ENCODE measurements around the gene HCFC1.

Gene HCFC1

DNA sequence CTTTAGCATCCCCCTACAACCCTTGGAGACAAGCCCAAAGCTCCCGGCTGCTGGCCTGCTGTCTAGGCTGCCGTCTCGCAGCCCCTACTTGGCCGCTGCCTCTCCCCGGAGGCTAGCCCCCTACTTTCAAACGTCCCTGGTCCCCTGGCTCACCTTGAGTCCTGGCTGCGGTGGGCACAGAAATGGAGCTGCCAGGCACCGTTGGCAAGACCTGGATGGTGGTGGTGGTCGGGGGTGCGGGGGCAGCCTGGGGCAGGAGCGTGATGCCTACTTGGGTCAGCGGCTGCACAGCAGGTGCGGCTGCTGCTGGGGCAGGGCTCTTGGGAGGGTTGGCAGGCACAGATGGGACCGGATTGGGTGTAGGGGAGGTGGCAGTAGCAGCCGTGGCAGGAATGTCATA lies 12.0 kb downstream of the HCFC1 start:
- FAIRE-seq: no peak
- DNase-seq (ENCODE audit: low spot score): no peak

DNA sequence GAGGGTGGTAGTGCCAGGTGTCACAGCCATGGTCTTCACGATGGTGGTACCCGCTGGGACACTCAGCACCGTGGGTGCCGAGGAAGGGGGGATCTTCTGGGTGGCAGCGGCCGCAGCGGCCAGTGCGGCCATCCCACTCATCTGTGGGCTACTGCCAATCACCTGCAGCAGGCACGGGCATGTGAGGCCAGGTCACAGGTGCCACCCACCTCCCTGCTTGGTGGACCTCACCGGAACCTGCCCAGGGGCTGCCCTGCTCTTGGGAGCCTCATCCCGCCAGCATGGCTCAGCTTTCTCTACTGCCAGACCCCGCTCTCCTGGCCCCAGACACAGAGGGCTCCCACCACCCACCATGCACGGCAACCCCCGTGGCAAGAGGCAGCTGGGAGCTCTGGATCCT lies 13.0 kb downstream of the HCFC1 start:
- FAIRE-seq: no peak
- DNase-seq (ENCODE audit: low spot score): no peak

DNA sequence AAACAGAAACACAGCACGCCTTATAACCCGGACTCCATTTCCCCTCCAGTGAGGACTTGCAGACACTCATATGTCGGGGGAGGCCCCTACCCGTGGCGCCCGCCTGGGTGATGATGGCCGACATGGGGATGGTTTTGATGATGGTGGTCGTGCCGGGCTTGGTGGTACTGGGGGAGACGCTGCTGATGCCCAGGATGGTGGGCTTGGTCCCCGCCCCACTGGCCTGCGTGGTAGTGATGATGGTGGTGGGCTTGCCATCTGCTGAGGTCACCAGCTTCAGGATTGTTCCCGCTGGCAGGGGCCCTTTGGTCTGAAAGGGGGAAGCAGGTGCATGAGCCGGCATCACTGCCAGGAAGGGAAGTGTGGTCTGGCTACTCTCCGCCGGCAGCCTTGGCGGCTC lies 14.4 kb downstream of the HCFC1 start:
- no peak for DNase-seq (ENCODE audit: low spot score)
- no peak for FAIRE-seq

DNA sequence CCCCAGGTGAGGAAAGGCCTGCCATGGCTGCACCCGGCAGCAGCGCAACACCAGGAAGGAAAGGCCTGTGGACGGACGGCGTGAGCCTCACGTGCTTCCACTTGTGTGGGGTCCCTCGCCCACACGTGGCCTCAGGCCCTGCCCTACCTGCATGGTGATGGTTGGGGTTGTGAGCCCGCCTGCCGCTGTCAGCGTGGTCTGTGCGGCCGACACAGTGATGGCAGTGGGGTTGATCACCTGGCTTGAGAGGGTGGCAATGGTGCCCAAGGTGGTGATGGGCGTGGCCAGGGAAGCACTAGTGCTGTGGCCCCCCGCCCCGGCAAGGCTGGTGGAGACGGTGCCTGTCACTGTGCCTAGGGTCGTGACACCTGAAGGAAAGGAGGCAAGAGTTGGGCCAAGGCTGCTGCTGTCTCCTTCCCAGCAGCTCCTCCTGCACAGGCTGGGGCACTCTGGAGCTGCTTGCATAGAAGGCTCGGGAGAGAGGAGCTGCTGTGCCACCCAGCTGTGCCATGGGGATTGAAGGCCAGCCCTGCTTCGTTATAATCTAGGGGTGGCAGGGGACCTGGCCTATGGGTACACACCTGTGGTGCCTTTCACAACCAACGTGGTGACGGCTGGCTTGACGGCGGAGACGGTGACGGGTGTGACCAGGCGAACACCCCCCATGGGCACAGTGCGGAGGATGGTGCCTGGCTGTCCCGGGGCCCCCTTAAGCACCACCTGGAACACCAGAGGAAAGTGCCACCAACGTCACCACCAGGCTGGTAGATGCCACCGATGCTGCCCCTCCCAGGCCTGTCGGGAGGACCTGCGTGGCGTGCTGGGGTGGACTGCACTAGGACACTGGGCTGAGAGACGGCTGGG lies 15.3 kb downstream of the HCFC1 start:
- no peak for FAIRE-seq

DNA sequence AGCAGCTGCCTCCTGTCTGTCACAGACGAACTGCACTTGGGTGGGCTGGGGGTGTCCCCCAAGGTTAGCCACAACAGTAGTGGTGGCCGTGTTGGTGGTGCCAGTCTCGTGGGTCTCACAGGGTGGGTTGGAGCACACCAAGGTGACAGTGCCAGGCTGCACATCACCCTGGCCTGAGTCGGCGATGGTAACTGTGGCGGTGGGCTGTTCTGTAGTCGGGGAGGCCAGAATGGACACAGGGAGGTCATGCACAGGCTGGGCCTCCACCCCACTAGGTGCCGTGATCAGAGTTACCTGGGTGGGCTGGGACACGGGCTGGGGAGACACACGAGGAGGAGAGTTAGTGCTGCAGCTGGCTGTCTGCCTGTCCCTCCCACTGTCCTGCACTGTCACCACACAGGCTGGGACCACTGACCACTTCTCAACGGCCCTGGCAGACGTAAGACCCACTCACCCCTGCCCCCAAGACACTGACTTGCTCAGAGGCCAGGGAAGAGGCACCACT lies 16.3 kb downstream of the HCFC1 start:
- FAIRE-seq: no peak

More for the DNA sequence above, 15.3 kb downstream of the HCFC1 start:
- no peak for DNase-seq (ENCODE audit: low spot score)

DNA sequence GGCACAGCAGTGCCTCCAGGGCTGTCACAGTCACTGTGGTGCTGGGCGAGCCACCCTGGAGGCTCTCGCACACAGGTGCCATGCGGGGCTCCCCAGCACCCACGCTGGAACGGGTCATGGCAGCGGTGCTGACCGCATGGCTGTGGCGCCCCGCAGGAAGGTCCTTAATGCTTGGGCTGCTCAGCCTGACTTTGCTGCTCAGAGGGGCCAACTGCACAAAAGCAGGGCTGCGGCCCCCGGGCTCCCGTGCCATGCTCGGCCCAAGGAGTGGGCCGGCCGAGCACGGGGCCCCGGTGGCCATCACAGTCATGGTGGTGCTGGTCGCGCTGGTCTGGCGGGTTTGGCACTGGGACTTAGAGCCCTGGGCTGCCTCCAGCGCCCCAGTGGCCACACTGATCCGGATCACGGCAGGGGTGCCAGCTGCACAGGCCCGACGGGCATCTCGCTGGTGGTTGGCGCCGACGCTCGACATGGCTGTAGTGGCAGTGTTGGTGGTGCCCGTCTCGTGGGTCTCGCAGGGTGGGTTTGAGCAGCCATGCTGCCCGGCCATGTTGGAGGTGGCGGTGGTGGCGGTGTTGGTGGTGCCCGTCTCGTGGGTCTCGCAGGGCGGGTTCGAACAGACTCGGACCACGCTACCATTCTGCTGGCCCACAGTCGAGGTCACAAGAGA lies 16.9 kb downstream of the HCFC1 start:
- no peak for FAIRE-seq
- DNase-seq (ENCODE audit: low spot score): no peak

More for the DNA sequence above, 16.3 kb downstream of the HCFC1 start:
- DNase-seq (ENCODE audit: low spot score): no peak

DNA sequence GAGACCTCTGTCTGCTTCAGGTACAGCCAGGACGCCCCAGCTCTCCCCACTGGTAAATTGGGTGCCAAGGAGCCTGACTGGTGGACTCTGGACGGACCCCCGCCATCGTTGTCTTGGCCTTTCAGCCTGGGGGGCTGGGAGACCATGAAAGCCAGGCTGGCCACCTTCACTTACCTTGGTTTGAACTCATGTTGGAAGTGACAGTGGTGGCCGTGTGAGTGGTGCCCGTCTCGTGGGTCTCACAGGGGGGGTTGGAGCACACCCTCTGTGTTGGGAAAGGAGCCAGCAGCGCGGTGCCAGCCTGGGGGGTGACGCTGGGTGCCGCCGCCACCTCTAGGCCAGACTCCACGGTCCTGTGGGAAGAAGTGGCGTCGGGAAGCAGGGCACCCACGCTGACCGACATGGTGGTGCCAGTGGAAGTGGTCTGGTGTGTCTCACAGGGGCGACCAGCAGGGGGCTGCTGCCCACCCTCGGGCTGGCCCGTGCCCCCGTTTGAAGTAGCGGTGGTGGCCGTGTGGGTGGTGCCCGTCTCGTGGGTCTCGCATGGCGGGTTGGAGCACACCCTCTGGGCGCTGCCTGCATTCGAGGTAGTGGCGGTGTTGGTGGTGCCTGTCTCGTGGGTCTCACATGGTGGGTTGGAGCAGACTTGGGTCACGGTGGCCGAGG lies 17.6 kb downstream of the HCFC1 start:
- DNase-seq (ENCODE audit: low spot score): no peak
- FAIRE-seq: no peak

DNA sequence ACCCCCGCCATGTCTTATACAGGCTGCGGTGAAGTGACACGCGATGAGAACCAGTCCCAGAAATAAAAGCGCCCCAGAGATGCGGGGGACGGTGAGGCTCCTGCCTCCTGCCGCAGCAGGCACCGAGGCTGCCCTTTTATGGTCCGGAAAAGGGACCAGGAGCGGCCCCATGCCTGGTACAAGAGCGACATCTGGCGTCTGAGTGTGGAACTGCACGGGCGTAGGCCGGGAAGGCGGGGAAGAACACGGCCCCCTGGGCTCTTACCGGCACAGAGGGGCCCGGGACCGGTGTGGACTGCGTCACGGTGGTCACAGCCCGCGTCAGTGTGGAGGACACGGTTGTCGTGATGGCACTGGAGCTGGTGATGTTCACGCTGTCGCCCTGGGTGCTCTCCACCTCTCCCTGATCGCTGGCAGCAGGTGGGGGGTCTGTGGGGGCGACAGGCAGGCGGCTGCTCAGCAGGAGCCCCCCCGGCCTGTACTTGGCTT lies 18.2 kb downstream of the HCFC1 start:
- DNase-seq (ENCODE audit: low spot score) (peak; percentile 72), FAIRE-seq (no peak)

DNA sequence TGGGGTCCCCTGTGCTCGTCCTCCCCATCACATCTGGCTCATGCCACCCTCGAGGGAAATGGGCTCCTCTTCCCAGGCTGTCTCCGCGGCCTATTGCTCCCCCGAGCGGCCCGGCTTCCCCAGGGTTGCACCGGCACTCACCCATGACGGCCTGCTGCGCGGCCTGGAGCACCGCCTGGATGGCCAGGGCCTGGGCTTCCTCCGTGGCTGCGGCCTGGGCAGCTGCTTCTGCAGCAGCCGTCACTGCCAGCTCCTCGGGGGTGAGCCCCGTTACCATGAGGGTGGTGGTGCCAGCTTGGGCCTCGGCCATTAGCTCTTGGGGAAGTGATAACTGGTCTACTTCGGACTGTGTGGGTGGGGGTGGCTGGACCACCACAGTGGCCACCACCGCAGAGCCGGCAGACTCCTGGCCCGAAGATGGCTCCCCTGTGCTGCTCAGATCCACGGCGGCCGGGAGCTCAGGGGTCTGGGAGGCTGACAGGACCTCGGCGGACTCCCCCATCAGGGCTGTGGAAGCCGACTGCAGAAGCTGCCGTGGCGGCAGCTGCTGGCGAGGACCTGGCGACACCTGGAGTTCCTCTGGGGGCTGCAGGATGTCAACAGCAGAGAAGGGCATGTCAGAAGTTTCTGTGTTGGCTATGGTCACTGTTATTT lies 19.1 kb downstream of the HCFC1 start:
- DNase-seq (ENCODE audit: low spot score): no peak
- no peak for FAIRE-seq

DNA sequence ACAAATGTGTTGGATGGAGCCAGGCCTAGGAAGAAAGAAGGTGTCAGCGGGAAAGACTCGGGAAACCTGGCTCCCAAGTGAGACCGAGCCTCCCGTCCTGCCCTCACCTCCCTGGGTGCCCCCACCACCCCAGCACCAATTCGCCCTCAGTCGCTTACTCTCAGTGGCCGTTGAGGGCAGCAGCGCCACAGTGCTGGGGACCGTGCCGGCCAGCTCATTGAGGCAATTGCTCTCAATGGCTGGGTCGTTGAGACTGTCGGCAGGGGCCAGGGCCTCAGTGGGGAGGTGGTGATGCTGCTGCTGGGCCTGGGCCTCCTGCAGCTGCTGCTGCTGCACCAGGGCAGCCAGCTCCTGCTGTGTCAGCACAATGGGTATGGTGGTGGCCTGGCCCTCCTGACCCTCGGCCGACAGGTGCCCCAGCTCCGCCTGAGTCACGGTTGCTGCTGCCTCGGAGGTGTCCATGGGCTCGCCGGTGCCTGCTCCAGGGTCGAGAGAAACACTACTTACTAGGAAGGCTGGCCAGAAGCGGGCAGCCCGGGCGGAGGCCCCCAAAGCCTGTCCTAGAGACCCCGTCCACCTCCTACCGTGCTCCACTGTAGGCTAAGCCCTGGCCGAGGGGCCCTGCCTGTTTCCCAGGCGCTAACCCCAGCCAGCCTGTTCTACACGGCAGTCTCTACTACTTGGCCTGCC lies 19.8 kb downstream of the HCFC1 start:
- DNase-seq (ENCODE audit: low spot score) (no peak), FAIRE-seq (no peak)

DNA sequence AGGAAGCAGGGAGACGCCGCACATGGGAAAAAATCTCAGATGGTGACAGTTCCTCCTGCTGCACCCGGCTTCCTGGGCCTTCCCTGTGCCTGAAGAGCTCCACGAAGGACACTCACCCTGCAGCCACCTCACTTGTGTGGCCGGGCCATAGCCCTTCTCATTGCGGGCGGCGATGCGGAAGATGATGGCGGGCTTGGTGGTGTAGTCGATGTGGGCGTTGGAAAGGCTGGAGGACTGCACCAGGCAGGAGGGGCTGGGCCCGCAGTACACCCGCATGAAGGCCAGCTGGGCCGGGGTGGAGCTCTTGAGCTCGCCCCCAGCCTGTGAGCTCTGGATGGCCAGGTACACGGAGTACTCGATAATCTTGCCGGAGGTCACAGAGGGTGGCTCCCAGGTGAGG lies 21.5 kb downstream of the HCFC1 start:
- no peak for DNase-seq (ENCODE audit: low spot score)
- no peak for FAIRE-seq

DNA sequence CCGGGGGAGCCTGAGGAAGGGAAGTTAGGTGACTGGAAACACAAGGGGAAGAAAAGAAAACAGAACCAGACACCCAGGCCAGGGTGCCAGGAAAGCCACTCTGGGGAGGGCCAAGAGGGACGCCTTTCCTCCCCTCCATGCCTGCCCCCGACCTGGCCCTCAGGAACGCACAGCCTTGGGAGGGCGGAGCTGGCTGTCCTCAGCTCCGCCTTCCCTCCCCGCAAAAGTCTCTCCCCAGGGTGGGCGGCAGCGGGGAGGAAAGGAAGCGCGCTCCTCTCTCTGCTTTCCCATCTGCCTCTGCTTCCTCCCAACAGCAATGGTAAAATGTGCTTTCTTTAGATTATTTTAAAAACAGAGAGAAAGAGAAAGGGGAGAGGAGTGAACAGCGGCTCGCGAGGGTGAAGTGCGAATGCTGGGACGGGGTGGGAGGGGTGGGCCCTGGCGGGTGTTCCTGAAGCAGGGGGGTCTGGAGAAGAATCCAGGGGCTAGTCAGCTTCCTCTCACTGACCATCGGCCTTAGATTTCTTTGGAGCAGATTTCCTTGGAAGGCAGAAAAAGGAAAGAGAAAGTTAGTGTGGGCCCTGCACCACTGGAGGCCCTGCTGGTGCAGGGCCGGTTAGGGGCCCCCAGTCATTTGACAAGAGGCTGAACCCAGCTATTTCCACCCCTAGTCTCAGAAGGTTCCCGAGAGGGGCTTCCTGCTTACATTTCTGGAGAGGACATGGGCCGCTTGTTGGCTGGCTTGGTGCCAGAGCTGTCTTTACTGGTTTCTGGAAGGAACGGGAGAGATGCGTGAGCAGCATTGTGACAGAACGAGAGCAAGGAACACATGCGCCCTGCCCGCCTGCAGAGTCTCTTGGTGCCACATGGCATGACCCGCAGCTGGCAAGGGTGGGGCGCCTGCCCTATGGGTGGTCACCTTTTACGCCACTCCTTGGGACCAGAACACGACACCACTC lies 22.5 kb downstream of the HCFC1 start:
- FAIRE-seq: no peak
- no peak for DNase-seq (ENCODE audit: low spot score)

DNA sequence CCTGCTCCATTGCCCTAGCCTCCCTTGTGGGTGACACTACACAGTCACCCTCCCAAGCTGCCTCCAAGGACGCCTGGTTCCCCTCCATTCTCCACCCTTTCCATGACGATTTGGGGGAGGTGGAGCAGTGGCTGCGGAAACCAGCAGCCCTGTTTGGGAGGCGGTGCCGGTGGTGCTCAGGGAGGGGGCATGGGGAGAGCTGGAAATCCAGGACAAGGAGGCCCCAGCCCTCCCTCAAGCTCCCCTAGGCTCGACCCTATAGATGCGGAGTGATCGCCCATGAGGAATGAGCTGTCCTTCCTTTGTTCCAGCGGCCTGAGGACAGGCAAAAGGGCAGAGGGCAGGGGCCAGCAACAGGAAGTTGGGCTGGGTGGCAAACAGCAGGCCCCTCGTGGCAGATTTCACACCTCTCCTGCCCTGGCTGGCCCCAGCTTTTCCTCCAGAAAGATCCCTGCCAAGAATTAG lies 23.6 kb downstream of the HCFC1 start:
- DNase-seq (ENCODE audit: low spot score) (no peak), FAIRE-seq (no peak)

DNA sequence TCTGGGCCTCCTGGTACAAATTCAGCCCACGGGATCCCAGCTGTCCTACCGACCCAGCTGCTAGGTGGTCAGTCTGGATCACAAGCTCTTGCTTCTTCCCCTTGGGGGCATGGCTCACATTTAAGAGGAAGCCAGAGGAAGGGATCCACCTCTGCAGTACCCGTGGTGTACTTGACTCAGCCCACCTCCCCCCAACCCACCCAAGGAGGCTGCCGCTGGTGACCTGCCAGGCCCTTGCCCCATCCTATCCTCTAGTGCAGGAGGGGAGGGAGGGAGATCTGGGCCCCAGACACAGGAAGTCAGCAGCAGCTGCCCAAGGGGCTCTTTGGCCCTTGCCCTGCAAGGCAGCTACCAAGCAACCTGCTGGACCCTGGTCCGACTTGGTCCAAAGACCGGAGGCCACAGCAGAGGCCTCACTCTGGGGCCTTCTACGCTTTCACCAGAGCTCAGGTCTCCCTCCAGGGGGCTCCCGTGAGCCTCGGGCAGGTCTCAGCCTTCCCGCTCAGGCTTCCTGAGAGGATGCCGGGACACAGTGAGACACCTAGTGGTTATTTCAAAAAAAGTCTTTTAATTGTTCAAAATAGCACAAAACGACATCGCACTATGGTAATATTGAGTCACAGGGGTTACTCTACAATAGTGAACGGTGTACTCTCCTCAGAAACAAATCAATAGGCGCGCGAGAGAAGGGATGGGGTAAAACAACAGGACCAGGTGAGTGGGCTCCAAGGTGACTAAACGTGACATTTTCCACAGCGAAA lies 24.4 kb downstream of the HCFC1 start:
- peak; percentile 83 for DNase-seq (ENCODE audit: low spot score)
- no peak for FAIRE-seq

DNA sequence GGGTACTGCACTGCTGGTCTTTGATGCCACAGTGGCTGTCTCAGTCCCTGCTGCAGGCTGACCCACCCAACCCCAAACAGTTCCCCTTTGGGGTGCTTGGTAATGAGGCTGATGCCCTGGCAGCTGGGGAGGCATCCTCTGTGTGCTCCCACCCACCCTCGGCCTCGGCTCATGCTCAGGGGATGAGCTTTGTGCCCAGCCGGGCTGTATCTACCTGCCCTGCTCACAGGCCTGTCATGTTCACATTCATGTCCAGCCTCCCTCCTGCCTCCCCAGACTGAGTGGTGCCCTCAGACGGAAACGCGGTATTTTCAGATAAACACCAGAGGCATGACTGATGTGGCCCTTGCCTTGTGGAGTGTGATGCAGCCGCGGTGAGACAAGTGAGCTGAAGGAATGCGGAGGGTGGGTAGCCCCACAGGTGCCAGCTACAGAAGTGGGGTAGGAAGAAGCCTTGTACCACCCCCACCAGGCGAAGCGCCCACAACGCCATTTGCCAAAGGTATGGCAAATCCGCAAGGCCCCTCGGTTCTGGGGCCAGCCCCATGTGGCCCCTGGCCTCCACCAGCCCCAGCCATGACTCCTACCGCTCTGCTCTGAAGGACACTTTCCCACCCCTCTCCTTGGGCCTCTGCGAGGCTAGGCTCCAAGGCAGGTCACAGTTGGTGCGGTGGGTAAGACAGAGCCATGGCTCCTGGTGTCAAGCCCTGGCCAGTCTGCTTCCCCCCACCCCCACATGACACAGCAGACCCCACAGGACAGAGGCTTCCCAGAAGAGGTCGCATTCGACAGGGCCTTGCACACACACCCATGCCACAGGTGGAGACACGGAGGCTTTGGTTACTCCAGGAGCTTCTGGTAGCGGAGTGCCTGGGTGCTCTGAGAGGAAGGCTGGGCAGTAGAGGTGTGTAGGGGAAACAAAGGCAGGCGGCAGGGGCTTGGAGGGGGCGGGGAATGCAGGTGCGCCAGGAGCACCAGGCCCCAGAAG lies 25.4 kb downstream of the HCFC1 start:
- FAIRE-seq: no peak
- DNase-seq (ENCODE audit: low spot score): no peak

DNA sequence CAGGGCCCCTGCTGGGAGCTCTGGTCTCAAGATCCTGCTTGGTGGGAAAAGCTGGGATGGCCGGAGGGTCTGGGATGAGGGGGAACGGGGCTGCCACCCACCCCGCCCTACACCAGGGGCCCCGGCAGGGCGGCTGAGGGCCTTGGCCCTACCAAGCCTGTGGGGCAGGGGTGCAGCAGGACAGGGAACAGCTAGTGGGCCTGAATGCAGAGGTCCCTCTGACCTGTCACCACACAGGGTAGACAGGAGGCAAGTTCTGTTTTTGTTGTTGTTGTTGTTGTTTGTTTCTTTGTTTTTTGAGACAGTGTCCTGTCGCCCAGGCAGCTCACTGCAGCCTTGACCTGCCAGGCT lies 26.8 kb downstream of the HCFC1 start:
- DNase-seq (ENCODE audit: low spot score): no peak
- no peak for FAIRE-seq

DNA sequence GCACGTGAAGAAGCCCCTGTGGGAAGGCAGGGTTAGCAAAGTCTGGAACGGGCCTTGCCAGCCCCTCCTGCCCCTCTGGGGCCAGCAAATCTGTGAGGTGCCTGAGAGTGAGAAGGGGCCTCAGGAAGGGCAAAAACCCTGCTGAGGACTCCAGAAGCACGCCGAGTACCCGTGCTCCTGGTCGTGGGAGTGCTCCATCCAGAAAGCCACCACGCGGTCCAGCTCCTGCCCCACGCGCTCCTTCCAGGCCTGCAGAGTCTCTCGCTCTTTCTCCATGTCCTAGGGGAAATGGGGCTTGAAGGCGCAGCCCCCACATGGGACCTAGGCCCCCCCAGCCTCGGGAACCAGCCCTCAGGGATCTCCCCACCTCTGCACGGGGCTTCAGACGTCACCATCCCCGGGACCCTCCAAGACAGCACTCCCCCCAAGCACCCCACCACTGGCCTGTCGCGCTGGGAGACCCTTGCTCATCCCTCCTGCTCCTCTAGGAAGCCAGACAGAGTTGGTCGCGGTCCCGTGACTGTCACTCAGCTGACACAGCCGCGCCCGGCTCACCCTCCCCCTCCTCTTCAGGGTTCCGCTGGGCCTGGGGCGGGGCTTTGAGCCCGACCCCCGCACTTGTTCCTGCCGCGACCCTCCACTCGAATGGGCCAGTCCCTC lies 27.3 kb downstream of the HCFC1 start, which contains the start of gene RENBP:
Gene RENBP (minus strand): TSS at position 504 of the 660 bp plus-strand sequence. CDS start 33 bp downstream, at position 471.
- no peak for DNase-seq (ENCODE audit: low spot score)
- no peak for FAIRE-seq
